A549 (cell line): ENCODE measurements around the gene RALGPS2. TPM values are rescaled to one million over a fixed set of nuclear protein-coding genes. Genes with fewer than 3 reads are reported as not detected.
A peak's percentile ranks its signal among the peaks of the same experiment; 100 is the strongest.

ENCODE experiments used
- ATAC-seq, 2 experiments: fragments of 200-7000 bp in 1 of 2; fragments of >200 bp in 1 of 2; cut with Nextera tagmentation in 1 of 2; cut with Tn5 transposase in 1 of 2; 3 replicates each; pipeline versions ENCODE4 v1.8.0 to v1.9.1; 2018 to 2020; ENCODE audit warnings: mild to moderate bottlenecking in 1 of 2, moderate library complexity in 1 of 2
- CTCF ChIA-PET: fragments of 300-600 bp; sonication (Branson Sonifier 250); formaldehyde crosslinking; extraction: SDS; loops from one replicate; lab custom pipeline; 2021; ENCODE audit warnings: antibody characterized with exemption, inconsistent platforms; lab: Yijun Ruan, JAX
- POLR2A ChIA-PET: fragments of 350-600 bp; formaldehyde crosslinking; extraction: SDS; loops from one replicate; lab custom pipeline; 2021; ENCODE audit warnings: antibody characterized with exemption, inconsistent platforms; lab: Yijun Ruan, JAX
- DNase-seq, 2 experiments: peaks; one replicate each; pipeline versions ENCODE4 v3.0.0 to v3.0.0-alpha.2; 2011 to 2016; ENCODE audit warnings: low read depth in 1 of 2, low spot score in 1 of 2
- FAIRE-seq: peaks from 2 replicates; lab custom pipeline; 2011; peaks lifted over from hg19 to GRCh38; lab: Jason Lieb, UNC
- H3K27ac ChIP-seq, 2 experiments: fragments of >200 bp; sonication (Bioruptor Twin); formaldehyde crosslinking; 3 replicates each; pipeline ENCODE4 v1.5.1; 2016 to 2017
- H3K4me1 ChIP-seq: fragments of >200 bp; sonication (Bioruptor Twin); formaldehyde crosslinking; 3 replicates; pipeline ENCODE4 v1.6.1; 2016
- H3K4me2 ChIP-seq: fragments of >200 bp; sonication (Bioruptor Twin); formaldehyde crosslinking; 3 replicates; pipeline ENCODE4 v1.6.1; 2016
- H3K4me3 ChIP-seq: fragments of >200 bp; sonication (Bioruptor Twin); formaldehyde crosslinking; 3 replicates; pipeline ENCODE4 v1.5.1; 2016
- H3K9me3 ChIP-seq: fragments of >200 bp; sonication (Bioruptor Twin); formaldehyde crosslinking; 3 replicates; pipeline ENCODE4 v1.6.1; 2016
- CBX2 ChIP-seq: fragments of 200-600 bp; sonication (generic); IDR thresholded peaks from 2 replicates; pipeline ENCODE4 v1.6.1; 2016; ENCODE audit warnings: low read depth, mild to moderate bottlenecking, borderline replicate concordance
- CEBPB ChIP-seq, 2 experiments: fragments of >200 bp in 1 of 2; sonication (Bioruptor Twin) in 1 of 2; formaldehyde crosslinking in 1 of 2; IDR thresholded peaks; 2 replicates each; pipeline ENCODE4 v1.6.1; 2012 to 2016
- CHD4 ChIP-seq: fragments of 200-600 bp; sonication (generic); IDR thresholded peaks from 2 replicates; pipeline ENCODE4 v1.6.1; 2016; ENCODE audit warnings: antibody characterized with exemption, mild to moderate bottlenecking, borderline replicate concordance
- EHMT2 ChIP-seq: fragments of 200-600 bp; sonication (generic); IDR thresholded peaks from 2 replicates; pipeline ENCODE4 v1.6.1; 2016; ENCODE audit warnings: antibody characterized with exemption, low read depth, mild to moderate bottlenecking, moderate library complexity
- FOSL2 ChIP-seq, 2 experiments: fragments of 450-650 bp in 1 of 2; fragments of >200 bp in 1 of 2; sonication (Bioruptor Twin) in 1 of 2; formaldehyde crosslinking; IDR thresholded peaks; 2 replicates each; pipeline versions ENCODE4 v1.5.0 to v1.6.1; 2016 to 2020; ENCODE audit warnings: mild to moderate bottlenecking in 1 of 2, moderate library complexity in 1 of 2
- FOXS1 ChIP-seq: fragments of 250-450 bp; sonication (Bioruptor Pico); IDR thresholded peaks from 2 replicates; pipeline ENCODE4 v1.5.0; 2020; ENCODE audit warnings: mild to moderate bottlenecking, moderate library complexity
- HDAC2 ChIP-seq: fragments of 200-600 bp; sonication (generic); IDR thresholded peaks from 2 replicates; pipeline ENCODE4 v1.6.1; 2016
- HOXB13 ChIP-seq: fragments of 250-450 bp; sonication (Bioruptor Pico); IDR thresholded peaks from 2 replicates; pipeline ENCODE4 v1.5.0; 2020; ENCODE audit warnings: low read depth, mild to moderate bottlenecking, moderate library complexity
- HOXB5 ChIP-seq: fragments of 250-450 bp; sonication (Bioruptor Pico); IDR thresholded peaks from 2 replicates; pipeline ENCODE4 v1.5.0; 2020; ENCODE audit warnings: mild to moderate bottlenecking, moderate library complexity
- JUN ChIP-seq, 2 experiments: fragments of >200 bp; sonication (Bioruptor Twin); formaldehyde crosslinking; IDR thresholded peaks; 2 replicates in 1 of 2; 3 replicates in 1 of 2; pipeline ENCODE4 v1.6.1; 2016 to 2017
- KDM5A ChIP-seq: fragments of 200-600 bp; sonication (generic); IDR thresholded peaks from 2 replicates; pipeline ENCODE4 v1.6.1; 2016; ENCODE audit warnings: antibody characterized with exemption, mild to moderate bottlenecking
- MAZ ChIP-seq: fragments of 150-350 bp; IDR thresholded peaks from 2 replicates; pipeline ENCODE4 v1.6.1; 2014; ENCODE audit warnings: antibody characterized with exemption, low read depth, low read length, borderline replicate concordance
- NFE2L2 ChIP-seq: fragments of 150-350 bp; conservative IDR thresholded peaks from 2 replicates; pipeline ENCODE4 v1.6.1; 2014; ENCODE audit warnings: low read length
- NR3C1 ChIP-seq: fragments of >200 bp; sonication (Bioruptor Twin); formaldehyde crosslinking; IDR thresholded peaks from 3 replicates; pipeline ENCODE4 v1.6.1; 2017
- RAD21 ChIP-seq, 2 experiments: fragments of >200 bp in 1 of 2; sonication (Bioruptor Twin) in 1 of 2; formaldehyde crosslinking in 1 of 2; IDR thresholded peaks in 1 of 2; conservative IDR thresholded peaks in 1 of 2; 2 replicates in 1 of 2; 3 replicates in 1 of 2; pipeline ENCODE4 v1.6.1; 2012 to 2018; ENCODE audit warnings: inconsistent platforms in 1 of 2
- RARB ChIP-seq: fragments of 250-450 bp; sonication (Bioruptor Pico); IDR thresholded peaks from 2 replicates; pipeline ENCODE4 v1.8.0; 2021; ENCODE audit warnings: mild to moderate bottlenecking, moderate library complexity
- RFX5 ChIP-seq: fragments of 450-650 bp; IDR thresholded peaks from 2 replicates; pipeline ENCODE4 v1.7.1; 2014; ENCODE audit warnings: antibody characterized with exemption, mild to moderate bottlenecking, moderate library complexity
- RNF2 ChIP-seq: fragments of 200-600 bp; sonication (generic); IDR thresholded peaks from 2 replicates; pipeline ENCODE4 v1.6.1; 2016; ENCODE audit warnings: low read depth, mild to moderate bottlenecking, antibody characterized with exemption, moderate library complexity, borderline replicate concordance
- TP53 ChIP-seq: fragments of 250-450 bp; sonication (Bioruptor Pico); IDR thresholded peaks from 2 replicates; pipeline ENCODE4 v1.5.0; 2021; ENCODE audit warnings: mild to moderate bottlenecking, moderate library complexity
- ZC3H11A ChIP-seq: fragments of 450-650 bp; IDR thresholded peaks from 2 replicates; pipeline ENCODE4 v1.6.1; 2014; ENCODE audit warnings: antibody characterized with exemption, mild to moderate bottlenecking
- WGBS: methylation state at CpG from one replicate; pipeline ENCODE4 v1.1.6; 2017; ENCODE audit errors: missing lambda C conversion rate; 5-methylcytosine and 5-hydroxymethylcytosine counted together
- polyA plus RNA-seq, 4 experiments: library from polyadenylated mRNA; depleted of rRNA in 3 of 4; stranded (reverse); fragments of >200 nt; fragmentation: RNase III in 1 of 4; extraction: RNeasy Plus Mini Kit Qiagen cat#74134 plus additional on column Dnase treatment in 1 of 4; gene quantifications; 2 replicates in 3 of 4; 3 replicates in 1 of 4; pipeline ENCODE4 v1.2.3, GENCODE V29; 2011 to 2017
- TF ChIP-seq, protein P1 (sequence below): IDR thresholded peaks from 2 replicates; pipeline ENCODE4 v1.6.1; 2012; ENCODE audit warnings: low read depth, borderline replicate concordance
- TF ChIP-seq, protein P2 (sequence below): fragments of 450-650 bp; IDR thresholded peaks from 2 replicates; pipeline ENCODE4 v1.6.1; 2014; ENCODE audit warnings: antibody characterized with exemption
- TF ChIP-seq, protein P3 (sequence below): fragments of 250-450 bp; sonication (Bioruptor Pico); IDR thresholded peaks from 2 replicates; pipeline ENCODE4 v1.5.0; 2020; ENCODE audit warnings: low read depth, mild to moderate bottlenecking, moderate library complexity
- TF ChIP-seq, protein P4 (sequence below): IDR thresholded peaks from 2 replicates; pipeline ENCODE4 v1.6.1; 2012

RALGPS2 gene
- polyA plus RNA-seq, 2 of the 4 experiments (the other 2 are of a cell fraction): 11.8 to 18.6 TPM

DNA sequence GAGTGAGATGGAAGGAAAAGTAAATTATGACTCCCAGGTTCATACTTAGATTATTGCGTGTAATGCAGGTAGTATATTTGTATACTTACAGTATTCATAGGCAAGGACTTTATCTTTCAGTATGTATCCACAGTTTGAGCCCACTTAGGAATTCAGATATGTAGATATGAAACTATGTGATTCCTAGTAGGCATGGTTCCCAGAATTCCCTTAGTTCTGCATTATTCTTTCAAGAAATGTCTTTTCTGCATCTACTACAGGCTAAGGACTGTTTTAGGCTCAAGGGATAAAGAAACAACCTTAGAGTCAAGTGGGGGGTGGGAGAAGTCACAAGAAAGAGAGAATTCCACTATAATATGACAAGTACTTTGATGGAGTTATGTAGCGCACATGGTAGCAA lies 132.1 kb downstream of the RALGPS2 start:
- TF ChIP-seq EHMT2 (no peak), CEBPB (IDR thresholded peaks at IDR 0.05) (no peak)
- CTCF ChIA-PET: interaction anchor here (1.4 kb wide), 1 partner anchor 15 kb away, joined by 5 read pairs; no protein-coding TSS in a partner anchor
- FAIRE-seq (no peak), DNase-seq (no peak), ATAC-seq (no peak)
- no peak overlapping the region for H3K4me3 ChIP-seq
- no peak overlapping the region for H3K4me2 ChIP-seq
- 95% methylated on average over 2 of the region's 2 CpGs for WGBS
- no peaks in the 10 kb centered on the region for H3K4me1 ChIP-seq
- H3K27ac ChIP-seq: no peak overlapping the region
- POLR2A ChIA-PET: no interaction called here
- H3K9me3 ChIP-seq: no peaks in the 10 kb centered on the region

DNA sequence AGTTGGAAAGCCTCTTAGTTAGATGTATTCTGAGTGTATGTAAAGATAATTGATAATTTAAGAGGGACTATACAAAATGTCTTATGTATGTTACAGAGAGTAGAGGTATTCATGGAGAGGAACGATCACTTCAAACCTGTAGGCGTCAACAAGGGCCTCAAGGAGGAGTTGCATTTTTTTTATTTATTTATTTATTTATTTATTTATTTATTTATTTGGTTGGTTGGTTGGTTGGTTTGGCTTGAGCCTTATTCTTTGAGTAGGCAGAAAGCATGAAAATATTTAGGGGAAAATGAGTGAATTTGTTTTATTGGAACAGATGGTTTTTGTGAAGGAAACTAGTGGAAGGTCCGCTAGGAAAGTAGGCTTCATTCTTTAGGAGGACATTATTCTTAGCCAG lies 137.4 kb downstream of the RALGPS2 start:
- no peak for DNase-seq
- Histone ChIP-seq H3K27ac (no peak overlapping the region), H3K4me3 (no peak overlapping the region), H3K9me3 (no peaks in the 10 kb centered on the region), H3K4me2 (no peak overlapping the region), H3K4me1 (no peaks in the 10 kb centered on the region)
- POLR2A ChIA-PET: no interaction called here
- no peak for ATAC-seq
- TF ChIP-seq KDM5A: no peak
- no peak for TF ChIP-seq CBX2
- TF ChIP-seq ZC3H11A: peak; percentile 30; the same call in 1 of the 2 replicates
- CTCF ChIA-PET: interaction anchor here (1.3 kb wide), 1 partner anchor 15 kb away, joined by 3 read pairs; no protein-coding TSS in a partner anchor
- WGBS: 97% methylated on average over 3 of the region's 3 CpGs
- FAIRE-seq: no peak

DNA sequence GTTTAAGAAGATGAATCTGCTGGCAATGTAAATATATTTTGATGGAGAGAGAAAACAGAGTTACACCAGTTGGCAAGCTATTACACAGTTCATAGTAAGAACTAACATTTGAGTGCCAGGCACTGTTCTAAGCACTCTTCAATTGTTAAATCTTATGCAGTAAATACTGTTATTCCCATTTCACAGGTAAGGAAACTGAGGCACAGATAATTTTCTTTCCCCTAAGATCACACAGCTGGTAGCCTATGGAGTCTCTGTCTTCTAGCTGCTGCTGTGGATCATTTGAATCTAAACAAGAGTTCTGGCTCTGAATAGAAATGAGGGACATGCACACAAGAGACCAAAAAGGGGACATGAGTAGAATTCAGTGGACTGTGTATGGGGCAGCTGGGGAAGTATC lies 137.8 kb downstream of the RALGPS2 start:
- Histone ChIP-seq H3K4me3 (no peak overlapping the region), H3K4me2 (no peak overlapping the region), H3K9me3 (no peaks in the 10 kb centered on the region), H3K27ac (no peak overlapping the region), H3K4me1 (no peaks in the 10 kb centered on the region)
- TF ChIP-seq HOXB5 (CRISPR knock-in tag) (no peak), RAD21 (conservative IDR thresholded peaks at IDR 0.05 in 1 of 2, IDR thresholded peaks at IDR 0.05 in 1 of 2) (no peak), JUN (IDR thresholded peaks at IDR 0.05) (no peak), FOSL2 (IDR thresholded peaks at IDR 0.05) (no peak), FOSL2 (CRISPR knock-in tag; IDR thresholded peaks at IDR 0.05) (no peak), HDAC2 (no peak), CHD4 (no peak), TP53 (CRISPR knock-in tag) (no peak), HOXB13 (no peak), RNF2 (no peak), RFX5 (no peak), NFE2L2 (no peak), FOXS1 (CRISPR knock-in tag) (no peak), NR3C1 (no peak), MAZ (no peak), KDM5A (no peak), RARB (CRISPR knock-in tag) (no peak)
- TF ChIP-seq, protein P1, sequence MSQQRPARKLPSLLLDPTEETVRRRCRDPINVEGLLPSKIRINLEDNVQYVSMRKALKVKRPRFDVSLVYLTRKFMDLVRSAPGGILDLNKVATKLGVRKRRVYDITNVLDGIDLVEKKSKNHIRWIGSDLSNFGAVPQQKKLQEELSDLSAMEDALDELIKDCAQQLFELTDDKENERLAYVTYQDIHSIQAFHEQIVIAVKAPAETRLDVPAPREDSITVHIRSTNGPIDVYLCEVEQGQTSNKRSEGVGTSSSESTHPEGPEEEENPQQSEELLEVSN: no peak
- TF ChIP-seq, protein P2, sequence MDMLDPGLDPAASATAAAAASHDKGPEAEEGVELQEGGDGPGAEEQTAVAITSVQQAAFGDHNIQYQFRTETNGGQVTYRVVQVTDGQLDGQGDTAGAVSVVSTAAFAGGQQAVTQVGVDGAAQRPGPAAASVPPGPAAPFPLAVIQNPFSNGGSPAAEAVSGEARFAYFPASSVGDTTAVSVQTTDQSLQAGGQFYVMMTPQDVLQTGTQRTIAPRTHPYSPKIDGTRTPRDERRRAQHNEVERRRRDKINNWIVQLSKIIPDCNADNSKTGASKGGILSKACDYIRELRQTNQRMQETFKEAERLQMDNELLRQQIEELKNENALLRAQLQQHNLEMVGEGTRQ: no peak
- TF ChIP-seq, protein P3, sequence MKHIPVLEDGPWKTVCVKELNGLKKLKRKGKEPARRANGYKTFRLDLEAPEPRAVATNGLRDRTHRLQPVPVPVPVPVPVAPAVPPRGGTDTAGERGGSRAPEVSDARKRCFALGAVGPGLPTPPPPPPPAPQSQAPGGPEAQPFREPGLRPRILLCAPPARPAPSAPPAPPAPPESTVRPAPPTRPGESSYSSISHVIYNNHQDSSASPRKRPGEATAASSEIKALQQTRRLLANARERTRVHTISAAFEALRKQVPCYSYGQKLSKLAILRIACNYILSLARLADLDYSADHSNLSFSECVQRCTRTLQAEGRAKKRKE (CRISPR knock-in tag): no peak
- TF ChIP-seq, protein P4, sequence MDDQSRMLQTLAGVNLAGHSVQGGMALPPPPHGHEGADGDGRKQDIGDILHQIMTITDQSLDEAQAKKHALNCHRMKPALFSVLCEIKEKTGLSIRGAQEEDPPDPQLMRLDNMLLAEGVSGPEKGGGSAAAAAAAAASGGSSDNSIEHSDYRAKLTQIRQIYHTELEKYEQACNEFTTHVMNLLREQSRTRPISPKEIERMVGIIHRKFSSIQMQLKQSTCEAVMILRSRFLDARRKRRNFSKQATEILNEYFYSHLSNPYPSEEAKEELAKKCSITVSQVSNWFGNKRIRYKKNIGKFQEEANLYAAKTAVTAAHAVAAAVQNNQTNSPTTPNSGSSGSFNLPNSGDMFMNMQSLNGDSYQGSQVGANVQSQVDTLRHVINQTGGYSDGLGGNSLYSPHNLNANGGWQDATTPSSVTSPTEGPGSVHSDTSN: no peak
- no peak for ATAC-seq
- POLR2A ChIA-PET: no interaction called here
- FAIRE-seq: no peak
- no peak for DNase-seq
- CTCF ChIA-PET: no interaction called here
